EH (cell line): ENCODE results near the gene EPHX1.

Experiments used
- DNase-seq: peaks from one replicate; pipeline ENCODE4 v3.0.0-alpha.2; 2015; ENCODE audit warnings: low read depth

The EPHX1 gene

DNA sequence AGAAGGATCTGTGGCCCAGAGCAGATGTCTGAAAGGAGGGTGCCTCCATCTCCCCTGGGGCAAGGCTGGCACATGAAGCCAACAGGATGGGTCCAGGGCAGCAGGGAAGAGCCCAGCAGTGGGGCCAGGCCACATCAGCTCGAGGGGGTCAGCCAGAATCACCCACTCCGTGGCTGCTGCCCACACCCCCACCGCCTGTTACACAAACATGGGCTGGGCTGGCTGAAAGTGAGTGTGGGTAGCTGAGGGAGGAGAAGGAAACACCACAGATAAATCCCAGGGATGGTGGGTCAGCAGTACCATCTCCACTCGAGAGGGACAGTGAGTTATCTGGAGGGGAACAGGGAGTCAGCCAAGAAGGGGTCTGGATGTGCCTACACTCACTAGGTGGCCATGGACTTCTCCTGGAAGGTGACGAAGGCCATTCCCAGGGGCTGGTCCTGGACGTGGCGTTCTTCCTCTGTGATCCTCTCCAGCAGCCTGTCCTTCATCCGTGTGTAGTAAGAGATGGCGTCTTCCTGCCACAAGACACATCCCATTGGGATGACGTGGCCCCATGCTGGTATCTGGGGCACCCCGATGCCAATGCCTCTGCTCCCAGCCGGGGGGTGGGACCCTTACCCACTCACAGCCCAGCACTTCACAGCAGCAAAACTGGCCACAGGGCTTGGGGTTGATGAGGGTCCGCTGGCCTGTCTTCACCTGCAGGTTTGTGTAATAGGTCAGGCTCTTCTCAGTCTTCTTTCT is 52.1 kb downstream of the EPHX1 start:
- DNase-seq, result no peak

DNA sequence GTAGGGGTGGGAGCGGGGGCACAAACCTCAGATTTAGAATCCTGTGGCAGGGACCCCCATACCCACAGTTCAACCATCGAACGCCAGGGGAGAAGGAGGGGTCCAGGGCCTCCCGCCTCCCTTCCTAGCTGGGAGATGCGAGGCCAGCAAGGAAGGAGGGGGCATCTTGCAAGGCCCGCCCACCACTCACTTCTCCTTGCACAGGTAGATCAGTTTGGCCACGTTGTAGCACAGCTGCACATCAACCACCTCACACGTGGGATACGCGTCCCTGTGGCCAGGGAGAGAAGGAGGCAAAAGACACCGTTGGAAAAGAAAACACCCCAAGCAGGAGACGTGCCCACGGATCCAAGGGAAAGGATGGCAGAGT is 52.6 kb downstream of the EPHX1 start:
- DNase-seq, result no peak

DNA sequence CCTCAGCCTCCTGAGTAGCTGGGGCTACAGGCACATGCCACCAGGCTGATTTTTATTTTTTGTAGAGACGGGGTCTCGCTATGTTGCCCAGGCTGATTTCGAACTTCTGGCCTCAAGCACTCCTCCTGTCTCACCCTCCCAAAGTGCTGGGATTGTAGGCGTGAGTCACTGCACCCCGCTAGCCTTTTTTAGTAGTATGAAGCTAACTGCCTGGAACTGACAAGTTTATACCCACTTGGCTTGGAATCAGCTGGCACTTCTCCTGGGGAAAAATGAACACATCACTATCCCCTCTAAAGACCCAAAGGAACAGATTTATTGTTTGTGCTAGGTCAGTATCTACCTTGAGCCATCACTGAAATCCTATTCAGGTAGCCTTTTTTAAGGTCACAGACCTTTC is 53.2 kb downstream of the EPHX1 start:
- peak; percentile 76 for DNase-seq

DNA sequence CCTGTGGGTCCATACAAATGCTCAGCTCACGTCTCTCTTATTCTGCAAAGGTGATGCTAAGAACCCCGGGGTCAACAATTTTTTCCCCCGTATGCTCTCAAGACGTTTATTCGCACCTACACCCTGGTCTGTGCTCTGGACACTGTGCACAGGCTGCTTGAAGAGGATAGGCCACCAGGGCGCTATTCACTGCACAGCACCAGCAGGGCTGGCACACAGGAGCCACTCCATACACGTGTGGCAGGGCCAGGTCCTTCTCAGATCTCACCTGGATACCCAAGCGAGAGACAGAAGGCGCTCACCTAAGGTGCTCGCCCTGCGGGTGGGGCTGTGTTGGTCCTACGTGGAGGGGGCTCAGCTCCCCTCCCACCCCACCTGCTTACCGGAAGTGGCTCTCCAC is 55.6 kb downstream of the EPHX1 start:
- no peak for DNase-seq

DNA sequence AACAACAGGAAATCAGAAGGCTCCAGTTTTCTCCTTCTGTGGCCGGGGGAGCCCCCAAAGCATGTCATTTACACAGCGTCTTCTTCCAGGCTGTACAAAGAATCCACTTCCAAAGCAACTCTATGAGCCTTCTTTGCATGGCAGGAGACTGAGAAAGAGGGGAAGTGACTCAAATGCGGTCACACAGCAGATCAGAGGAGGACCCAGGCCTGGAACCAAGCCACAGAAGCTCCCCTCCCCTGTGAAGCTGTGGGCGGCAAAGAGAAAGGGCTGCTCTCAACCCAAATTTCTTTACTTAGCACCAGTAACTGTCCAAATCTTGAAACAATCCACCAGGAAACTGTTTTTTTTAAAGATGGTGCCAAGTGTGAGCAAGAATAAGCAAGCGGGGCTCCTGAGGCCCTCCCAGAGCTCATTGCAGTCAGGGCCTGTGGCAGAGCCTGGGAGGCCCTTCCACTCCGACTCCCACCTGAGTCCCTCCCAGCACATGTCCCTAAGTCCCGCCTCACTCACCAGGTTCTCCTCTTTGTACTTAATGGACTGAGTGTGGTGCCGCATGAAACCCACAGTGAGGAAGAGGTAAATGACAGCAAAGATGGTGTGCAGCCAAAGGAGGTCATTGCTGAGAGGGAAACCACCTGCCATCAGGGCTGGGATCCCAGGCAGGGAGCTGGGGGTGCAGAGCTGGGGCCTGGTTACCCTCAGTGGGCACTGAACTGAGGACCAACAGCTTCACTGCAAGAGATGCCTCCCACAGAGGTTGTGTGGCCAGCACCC is 56.3 kb downstream of the EPHX1 start:
- peak; percentile 85 for DNase-seq

DNA sequence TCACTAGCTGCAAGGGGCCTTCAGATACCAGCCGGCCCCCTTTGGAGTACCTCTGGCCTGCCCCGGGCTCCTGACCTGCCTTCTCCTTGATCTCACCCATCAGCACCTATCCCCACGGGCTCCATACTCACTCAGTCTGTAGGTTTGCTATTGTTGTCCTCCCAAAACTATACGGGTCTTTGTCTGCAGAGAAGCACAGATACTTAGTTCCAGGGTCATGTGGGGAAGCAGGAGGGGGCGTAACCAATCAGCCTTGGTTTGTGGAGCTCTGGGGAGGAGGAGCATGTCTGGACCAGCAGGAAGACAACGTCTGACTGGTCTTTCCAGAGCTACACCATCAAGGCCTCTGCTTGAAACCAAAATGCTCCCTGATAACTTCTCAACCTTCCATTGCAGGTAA is 57.1 kb downstream of the EPHX1 start:
- no peak for DNase-seq

DNA sequence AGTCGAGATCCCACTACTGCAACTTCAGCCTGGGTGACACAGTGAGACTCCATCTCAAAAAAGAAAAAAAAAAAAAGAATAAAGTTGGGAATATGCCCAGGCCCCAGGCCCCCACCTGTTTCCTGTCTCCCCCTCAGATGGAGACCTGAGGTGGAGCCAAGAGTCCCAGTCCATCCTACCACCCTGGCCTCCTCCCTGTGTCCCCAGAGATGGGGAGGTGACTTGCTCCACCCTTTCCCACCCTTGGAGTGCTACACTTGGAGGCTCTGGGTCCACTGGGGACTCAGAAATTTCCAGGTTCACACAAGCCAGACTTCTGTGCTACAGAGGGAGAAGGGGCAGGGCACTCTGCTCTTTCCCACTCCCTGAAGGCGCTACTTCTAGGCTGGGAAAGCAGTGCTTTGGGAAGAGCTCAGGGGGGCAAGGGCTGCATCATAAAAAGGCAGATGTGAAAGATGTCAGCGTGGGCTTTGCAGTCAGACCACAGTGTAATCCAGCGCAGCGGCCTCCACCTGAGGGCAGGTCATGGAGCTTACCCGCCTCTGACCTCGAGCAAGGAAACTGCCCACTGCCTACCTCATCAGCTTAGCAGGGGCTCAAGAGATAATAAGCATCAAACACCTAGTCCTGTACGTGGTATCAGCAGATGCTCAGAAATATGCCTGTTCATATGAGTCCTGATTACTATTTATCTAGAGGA is 58.9 kb downstream of the EPHX1 start:
- no peak for DNase-seq

DNA sequence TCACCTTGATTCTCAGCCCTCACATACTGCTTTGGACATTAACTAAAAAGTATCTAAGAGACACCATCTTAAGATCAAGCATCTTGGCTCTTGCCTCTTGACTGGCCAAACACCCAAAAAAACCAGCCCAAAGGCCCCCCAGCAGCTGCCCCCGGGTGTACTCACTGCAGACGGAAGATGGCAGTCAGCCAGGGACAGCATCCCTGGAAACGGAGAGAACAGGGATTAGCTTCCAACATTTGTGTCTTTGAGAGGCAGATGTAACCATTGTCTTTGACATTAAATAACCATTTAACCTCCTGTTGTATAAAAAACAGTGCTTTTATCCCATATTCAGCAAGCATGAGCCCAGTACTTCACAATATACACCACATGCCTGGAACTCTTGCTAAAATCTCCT is 61.0 kb downstream of the EPHX1 start:
- no peak for DNase-seq

DNA sequence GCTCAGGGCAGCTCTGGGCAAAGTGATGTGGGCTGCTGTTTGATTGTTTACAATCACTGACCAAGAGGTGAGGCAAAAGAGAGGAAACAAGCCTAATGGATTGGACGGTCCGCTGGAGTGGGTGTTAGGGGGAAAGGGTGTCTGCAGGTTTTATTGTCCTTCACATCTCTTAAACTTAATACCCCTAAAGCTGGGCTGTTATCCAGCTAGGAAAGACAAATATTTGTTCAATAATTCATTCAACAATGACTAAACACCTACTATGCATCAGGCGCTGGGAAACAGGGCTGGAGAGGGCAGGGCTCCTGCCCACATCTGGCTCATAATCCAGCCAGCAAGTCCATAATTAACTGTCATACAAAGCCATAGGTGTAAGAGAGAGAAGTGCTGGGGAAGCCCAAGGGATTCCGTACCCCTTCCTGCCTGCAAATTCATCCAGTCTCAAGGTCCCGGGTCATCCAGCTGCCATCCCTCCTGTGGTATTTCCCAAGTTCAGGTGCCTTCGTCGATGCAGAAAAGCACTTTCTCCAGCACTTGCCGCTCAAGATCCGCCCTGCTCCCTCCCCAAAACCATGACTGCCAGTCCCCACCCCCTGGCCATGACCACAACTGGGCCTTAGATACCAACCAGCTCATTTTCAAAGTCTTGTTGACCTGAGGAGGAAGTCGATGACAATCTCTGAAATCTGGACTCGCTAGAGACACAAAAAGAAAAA is 61.6 kb downstream of the EPHX1 start:
- DNase-seq, result no peak

DNA sequence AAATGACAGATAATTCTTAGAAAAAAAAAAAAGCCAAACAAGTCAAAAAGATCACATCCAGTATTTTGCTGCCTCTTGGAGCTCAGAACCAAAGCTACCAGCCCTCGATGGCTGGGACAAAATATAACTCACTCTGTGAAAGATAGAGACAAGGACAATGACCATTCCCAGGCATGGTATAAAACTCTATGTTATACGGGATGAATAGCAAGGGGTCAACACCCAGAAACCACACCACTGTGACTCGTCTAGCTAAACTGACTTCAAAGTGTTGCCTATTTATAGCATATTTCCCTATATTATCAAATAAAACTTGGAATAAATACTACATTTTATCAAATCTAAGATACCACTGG is 62.1 kb downstream of the EPHX1 start:
- DNase-seq, result no peak

DNA sequence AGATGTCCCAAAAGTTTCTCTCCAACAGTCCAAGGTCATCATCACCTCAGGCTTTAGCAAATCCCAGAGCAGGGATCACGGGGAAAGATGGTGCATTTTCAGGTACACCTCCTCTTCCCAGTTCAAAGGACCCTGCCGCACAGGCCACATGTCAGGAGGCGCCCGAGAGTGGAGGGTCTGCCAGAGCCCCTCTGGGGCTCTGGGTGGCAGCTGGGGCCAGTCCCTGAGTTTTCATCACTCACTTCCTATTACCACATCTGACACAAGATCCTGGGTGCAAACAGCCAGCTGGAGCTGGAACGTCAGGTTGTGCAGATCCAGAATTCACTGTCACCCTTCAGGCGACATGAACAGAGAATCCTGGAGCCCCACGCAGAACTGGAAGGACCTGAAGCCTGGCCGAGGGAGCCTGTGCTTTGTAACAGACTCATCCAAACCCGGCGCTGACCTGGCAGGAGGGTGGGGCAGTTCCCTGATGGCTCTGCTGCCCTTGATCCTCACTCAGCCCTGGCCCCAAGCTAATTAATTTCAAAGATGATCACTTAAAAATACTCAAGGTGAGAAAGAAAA is 63.4 kb downstream of the EPHX1 start:
- no peak for DNase-seq

DNA sequence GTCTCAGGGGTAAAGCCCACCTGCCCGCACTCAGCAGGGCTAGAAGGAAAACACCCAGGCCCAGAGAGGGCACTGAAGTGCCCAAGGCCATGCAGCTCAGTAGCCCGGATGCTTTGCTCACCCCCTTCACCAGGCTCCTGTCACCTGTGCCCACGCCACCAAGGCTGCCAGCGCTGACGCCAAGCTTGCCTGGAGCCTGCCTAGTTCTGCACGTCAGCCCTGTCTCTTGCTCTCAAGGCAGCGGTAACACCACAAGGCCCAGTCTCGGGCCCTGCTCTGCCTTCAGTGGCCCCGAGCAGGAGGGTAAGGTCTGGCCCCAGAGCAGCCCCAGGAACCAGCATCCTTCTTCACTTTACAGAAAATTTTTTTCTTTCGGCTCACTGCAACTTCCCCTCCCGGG is 64.5 kb downstream of the EPHX1 start:
- DNase-seq, result no peak

DNA sequence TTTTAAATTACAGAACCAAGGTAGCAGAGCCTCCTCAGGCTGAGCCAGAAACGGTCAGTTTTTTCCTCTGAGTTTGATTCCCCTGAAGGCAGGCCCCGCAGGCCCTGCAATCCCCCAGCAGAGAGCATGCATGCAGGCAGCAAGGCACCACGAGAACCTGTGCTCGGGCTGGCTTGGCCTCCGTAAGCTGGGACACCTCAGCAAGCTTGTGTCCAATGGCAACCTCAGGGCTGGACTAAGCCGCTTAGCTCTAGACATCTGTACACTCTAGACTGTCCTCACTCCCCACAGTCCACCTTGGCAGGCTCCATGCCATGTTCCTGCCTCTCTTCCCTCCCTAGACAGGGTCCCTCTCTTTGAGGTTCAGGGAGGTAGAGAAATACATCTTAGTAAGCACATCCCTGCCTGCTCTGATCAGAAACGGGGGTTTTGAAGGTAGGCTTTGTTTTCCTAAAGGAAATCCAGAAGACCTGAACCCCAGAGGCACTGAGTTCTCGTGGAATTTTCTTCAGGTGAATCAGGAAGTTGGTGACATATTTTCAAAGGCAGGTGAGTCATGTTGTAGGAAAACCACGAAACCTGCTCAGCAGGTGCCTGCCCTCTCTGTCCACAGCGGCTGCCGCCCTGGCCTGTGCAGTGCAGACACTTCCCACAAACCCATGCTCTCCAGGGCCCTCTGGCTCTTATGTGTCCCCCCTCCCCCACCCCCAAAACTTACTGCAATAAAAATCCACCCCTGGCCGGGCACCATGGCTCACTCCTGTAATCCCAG is 65.3 kb downstream of the EPHX1 start:
- no peak for DNase-seq

DNA sequence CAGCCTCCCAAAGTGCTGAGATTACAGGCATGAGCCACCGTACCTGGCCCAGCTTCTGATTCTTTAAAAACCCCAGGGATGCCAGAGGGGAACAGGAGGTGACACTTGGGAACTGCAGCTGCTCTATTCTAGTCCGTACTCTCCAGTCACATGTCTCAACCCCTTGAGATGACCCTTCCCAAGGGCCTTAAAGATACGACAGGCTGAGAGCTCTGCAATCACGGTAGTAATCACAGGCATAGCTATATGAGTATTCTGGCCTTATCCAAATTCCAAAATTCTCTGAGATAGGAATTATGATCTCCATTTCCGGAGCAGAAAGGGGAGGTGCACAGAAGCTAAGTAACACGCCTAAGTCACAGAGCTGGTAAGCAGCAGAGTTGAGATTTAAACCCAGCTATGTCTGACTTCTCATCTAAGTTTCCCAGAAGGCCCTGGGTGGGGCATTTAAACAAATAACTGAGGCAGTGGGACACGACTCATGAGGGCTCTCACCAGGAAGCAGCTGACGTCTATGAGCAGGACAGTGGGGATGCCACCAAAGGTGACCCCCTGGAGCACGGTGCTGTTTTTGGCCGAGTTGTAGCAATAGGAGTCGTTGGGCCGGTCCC is 67.1 kb downstream of the EPHX1 start:
- no peak for DNase-seq

DNA sequence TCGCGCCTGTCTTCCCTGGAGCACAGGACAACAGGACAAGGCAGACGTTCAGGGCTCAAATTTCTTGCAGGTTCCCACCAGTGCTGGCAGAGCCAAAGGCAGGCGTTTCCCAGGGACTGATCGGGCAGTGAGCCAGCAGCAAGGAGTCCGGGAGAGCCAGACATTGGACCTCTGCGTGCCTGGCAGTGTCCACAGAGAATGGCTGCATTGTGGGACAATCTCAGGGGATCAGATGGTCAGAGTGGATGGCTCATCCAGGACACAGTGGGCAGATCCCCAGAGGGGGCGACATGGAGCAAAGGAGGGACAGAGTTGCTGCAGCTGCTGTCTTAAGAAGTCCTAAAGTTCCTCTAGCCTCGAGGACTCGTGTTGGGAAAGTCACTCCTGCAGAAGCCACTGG is 67.7 kb downstream of the EPHX1 start:
- DNase-seq, result peak; percentile 69

DNA sequence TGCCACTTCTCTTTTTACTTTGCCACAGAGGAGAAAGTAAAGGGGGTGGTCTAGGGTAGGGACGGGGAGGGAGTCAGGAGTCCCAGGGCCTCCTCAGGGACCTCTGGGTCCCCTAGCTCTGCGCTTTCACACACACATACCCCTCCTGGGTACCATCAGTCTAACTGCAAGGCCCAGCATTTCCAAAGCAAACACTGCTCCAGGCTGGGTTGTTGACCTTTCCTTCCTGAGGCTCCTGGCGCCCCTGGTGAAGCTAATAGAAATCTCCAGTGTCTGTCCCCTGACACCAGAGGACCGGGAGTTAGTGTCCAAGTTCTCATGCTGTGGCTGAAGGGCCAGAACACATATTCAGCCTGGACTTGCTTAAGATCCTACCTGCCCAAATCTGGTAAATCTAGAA is 68.4 kb downstream of the EPHX1 start:
- no peak for DNase-seq

DNA sequence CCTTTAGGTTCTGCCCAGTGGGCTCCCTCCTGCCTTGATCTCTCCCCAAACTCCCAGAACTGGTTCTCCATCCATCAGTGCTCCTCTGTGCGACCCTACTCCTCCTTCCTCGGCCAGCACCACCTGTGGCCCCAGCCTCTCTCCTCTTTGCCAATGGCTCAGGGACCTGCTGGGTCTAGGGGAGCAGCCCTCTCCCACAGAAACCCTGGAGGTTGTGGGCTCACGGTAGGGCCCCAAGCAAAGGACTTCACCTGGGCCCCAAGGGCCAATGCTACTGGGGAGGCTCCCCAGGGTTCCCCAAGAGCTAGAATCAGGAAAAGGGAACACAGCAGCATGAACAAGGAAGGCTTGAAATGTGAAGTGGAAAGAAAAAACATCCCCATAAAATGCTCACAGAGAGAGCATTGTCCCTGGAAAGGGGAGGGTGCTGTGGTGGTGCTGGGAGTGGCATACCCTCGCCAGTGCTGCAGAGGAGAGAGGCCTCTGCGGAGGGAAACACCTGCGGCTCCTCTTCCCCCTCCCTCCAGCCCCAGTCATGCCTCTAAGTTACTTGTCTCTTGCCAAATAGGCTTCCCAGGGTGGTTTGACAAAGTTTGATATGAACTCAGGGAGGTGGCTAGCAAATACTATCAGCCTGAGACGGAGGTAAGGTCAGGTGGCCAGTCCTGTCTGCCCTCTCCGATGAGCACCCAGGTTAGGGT is 69.7 kb downstream of the EPHX1 start:
- DNase-seq, result no peak

DNA sequence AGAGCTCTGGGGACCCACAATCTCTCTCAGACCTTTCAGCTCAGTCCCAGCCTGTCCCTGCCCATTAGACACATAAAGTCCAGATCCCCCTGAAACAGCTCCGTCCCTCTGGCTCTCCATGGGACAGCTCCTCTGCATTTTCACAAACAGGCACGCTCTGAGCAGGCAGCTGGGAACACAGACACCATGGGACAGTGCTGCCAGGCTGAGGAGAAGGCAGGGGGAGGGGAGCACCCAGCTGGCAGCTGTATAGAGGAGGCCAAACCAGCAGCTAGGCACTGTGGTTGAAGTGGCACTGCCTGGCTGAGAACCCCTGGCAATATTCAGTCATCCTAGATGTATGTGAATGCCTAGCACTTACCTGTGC is 70.3 kb downstream of the EPHX1 start:
- DNase-seq, result no peak

DNA sequence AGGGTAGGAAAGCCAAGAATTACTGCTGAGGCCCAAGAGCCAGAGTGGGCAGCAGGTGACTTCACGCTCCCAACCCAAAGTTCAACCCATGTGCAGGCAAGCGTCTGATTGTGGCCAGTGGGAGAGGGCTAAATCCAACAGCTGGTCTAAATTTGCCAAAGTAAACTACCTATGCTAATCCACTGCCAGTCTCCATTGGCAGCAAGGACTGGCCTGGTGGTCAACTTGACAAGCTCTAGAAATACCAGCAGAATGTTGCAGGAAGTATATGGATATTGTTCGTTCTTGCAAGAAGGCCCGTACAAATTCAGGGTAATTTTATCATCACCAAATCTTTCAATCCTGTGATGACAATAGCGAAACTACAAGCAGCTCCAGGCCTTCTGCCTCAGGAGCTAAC is 70.7 kb downstream of the EPHX1 start:
- no peak for DNase-seq
